ENCODE data around the gene DBH.

DNA sequence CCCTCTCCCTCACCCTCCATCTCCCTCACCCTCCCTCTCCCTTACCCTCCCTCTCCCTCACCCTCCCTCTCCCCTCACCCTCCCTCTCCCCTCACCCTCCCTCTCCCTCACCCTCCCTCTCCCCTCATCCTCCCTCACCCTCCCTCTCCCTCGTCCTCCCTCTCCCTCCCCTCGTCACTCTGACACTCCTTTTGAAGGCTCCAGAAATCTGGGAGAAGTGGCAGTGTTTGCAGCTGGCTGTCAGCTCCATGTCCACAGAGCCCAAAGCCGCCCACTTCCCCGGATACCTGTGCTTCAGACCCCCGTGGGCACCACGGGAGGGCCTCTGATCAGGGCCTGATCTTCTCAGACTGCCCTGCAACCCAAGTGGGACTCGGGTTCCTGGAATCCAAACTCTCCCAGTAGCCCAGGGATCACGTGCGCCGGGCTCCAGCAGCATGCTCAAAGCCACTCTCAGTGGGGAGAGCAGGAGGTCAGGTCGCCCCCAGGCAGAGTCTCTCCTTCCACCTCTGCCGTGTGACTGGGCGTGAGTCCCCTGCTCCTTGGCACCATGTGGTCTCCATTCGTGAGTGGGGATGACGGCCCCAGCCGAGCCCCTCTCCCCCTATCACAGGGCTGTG lies 33.1 kb downstream of the DBH start:
- TF ChIP-seq, protein P1, sequence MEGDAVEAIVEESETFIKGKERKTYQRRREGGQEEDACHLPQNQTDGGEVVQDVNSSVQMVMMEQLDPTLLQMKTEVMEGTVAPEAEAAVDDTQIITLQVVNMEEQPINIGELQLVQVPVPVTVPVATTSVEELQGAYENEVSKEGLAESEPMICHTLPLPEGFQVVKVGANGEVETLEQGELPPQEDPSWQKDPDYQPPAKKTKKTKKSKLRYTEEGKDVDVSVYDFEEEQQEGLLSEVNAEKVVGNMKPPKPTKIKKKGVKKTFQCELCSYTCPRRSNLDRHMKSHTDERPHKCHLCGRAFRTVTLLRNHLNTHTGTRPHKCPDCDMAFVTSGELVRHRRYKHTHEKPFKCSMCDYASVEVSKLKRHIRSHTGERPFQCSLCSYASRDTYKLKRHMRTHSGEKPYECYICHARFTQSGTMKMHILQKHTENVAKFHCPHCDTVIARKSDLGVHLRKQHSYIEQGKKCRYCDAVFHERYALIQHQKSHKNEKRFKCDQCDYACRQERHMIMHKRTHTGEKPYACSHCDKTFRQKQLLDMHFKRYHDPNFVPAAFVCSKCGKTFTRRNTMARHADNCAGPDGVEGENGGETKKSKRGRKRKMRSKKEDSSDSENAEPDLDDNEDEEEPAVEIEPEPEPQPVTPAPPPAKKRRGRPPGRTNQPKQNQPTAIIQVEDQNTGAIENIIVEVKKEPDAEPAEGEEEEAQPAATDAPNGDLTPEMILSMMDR (conservative IDR thresholded peaks at IDR 0.05; ENCODE audit: low read length) = no peak
- TF ChIP-seq EZH2phosphoT487 (IDR thresholded peaks at IDR 0.05; ENCODE audit: borderline replicate concordance, low read depth, low read length) = no peak
